Spleen (tissue), 11 donors: ENCODE measurements around the gene SH3RF1. TPM values are rescaled to one million over a fixed set of nuclear protein-coding genes. Genes with fewer than 3 reads are reported as not detected.

Experiments
- DNase-seq: peaks from one replicate; pipeline ENCODE4 v3.0.0-alpha.2; 2020
- H3K27ac ChIP-seq, 8 donors: fragments of 200-600 bp; sonication (generic) in 7 of 8; 1 replicate in 4 of 8; 2 replicates in 4 of 8; pipeline versions ENCODE4 v1.5.0 to v1.8.0; 2016 to 2021; ENCODE audit warnings: inconsistent platforms in 4 of 8, mild to moderate bottlenecking in 4 of 8, moderate library complexity in 1 of 8
- H3K27me3 ChIP-seq, 7 donors: fragments of 200-600 bp; sonication (generic) in 6 of 7; replicated peaks in 1 of 7; 1 replicate in 4 of 7; 2 replicates in 3 of 7; pipeline versions ENCODE4 v1.5.0 to v1.8.0; 2016 to 2021; ENCODE audit warnings: inconsistent platforms in 3 of 7, mild to moderate bottlenecking in 1 of 7
- H3K36me3 ChIP-seq, 6 donors: fragments of 200-600 bp; sonication (generic) in 5 of 6; 1 replicate in 4 of 6; 2 replicates in 2 of 6; pipeline versions ENCODE4 v1.5.0 to v1.8.0; 2016 to 2021; ENCODE audit warnings: inconsistent platforms in 2 of 6
- H3K4me1 ChIP-seq, 6 donors: fragments of 200-600 bp; sonication (generic) in 5 of 6; 1 replicate in 3 of 6; 2 replicates in 3 of 6; pipeline versions ENCODE4 v1.5.0 to v1.8.0; 2016 to 2021; ENCODE audit warnings: inconsistent platforms in 3 of 6
- H3K4me3 ChIP-seq, 8 donors: fragments of 200-600 bp; sonication (generic) in 7 of 8; 1 replicate in 4 of 8; 2 replicates in 4 of 8; pipeline versions ENCODE4 v1.5.0 to v1.8.0; 2016 to 2021; ENCODE audit warnings: inconsistent platforms in 4 of 8, mild to moderate bottlenecking in 4 of 8, moderate library complexity in 2 of 8
- H3K9me3 ChIP-seq, 8 donors: fragments of 200-600 bp; sonication (generic) in 7 of 8; 1 replicate in 4 of 8; 2 replicates in 4 of 8; pipeline versions ENCODE4 v1.5.0 to v1.8.0; 2016 to 2021; ENCODE audit warnings: inconsistent platforms in 4 of 8
- POLR2A ChIP-seq, 3 donors: fragments of 450-650 bp; IDR thresholded peaks; one replicate each; pipeline ENCODE4 v1.5.1; 2017; ENCODE audit warnings: antibody characterized with exemption in 3 of 3, mild to moderate bottlenecking in 1 of 3
- POLR2AphosphoS5 ChIP-seq, 3 donors: sonication (generic); formaldehyde crosslinking; IDR thresholded peaks; one replicate each; pipeline ENCODE4 v1.5.1; 2017; ENCODE audit warnings: antibody characterized with exemption in 3 of 3
- WGBS, 5 donors: extraction: QIAGEN DNeasy Blood & Tissue Kit in 3 of 5; methylation state at CpG; one replicate each; pipeline versions ENCODE4 v1.1.5 to v1.1.7; 2013 to 2018; 5-methylcytosine and 5-hydroxymethylcytosine counted together
- intact Hi-C: fragments of 100-400 bp; cut with DNase I; formaldehyde crosslinking; loops from one replicate; pipeline ENCODE4 v1.15.0; 2023; ENCODE audit warnings: low total_unique reads
- polyA plus RNA-seq, 3 donors: library from polyadenylated mRNA; stranded (reverse); fragments of 200-250 nt; gene quantifications; one replicate each; pipeline ENCODE4 v1.2.1, GENCODE V29; 2013
- total RNA-seq, 7 donors: library from RNA; depleted of rRNA in 3 of 7; stranded (reverse); fragments of >200 nt in 3 of 7; fragmentation: NEBNext Ultra II Directional in 4 of 7; extraction: Animal tissue kit (Norgen Biotek cat#: 25700) in 4 of 7; gene quantifications; one replicate each; pipeline versions ENCODE4 v1.1.0 to v1.2.1, GENCODE V29; 2016 to 2021
- TF ChIP-seq, protein P1 (sequence below), 11 experiments: fragments of 200-600 bp in 7 of 11; fragments of 450-650 bp in 4 of 11; sonication (generic) in 4 of 11; IDR thresholded peaks in 8 of 11; conservative IDR thresholded peaks in 3 of 11; 1 replicate in 7 of 11; 2 replicates in 4 of 11; pipeline versions ENCODE4 v1.4.0 to v1.8.0; 2016 to 2021; ENCODE audit warnings: antibody characterized with exemption in 11 of 11, inconsistent platforms in 4 of 11, mild to moderate bottlenecking in 1 of 11
- donor health status: healthy with polysubstance abuse.
- donor health status: DM: no; HTN: no; CAD: no; lungs with moderate emphysema.
- donor health status: DM: no; HTN: no; CAD: no.
- donor health status: Bipolar disorder and iron deficiency.
- donor health status: healthy.
- donor health status: DM: no; HTN: no; CAD: no.
- donor health status: DM: yes; HTN: yes; CAD: no.

The SH3RF1 gene
- total and polyA plus RNA-seq, 10 donors = 1.1 to 18.6 (median 10.0) TPM

DNA sequence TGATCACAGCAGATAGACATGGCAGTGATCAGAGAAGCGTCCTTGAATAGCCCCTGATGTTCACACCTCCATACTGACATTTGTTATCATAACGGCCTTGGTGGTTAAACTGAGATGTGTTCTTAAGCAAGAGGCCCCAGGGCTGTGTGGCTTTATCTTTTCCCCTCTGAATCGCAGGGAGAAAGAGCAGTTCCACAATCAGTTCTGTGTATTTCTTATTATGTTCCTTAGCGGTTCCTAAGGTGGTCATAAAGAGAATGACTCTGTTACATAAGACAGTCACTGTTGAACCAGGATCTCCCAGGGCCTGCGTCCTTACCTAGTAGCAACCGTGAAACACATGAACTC lies 207.9 kb downstream of the SH3RF1 start:
- TF ChIP-seq POLR2AphosphoS5 (IDR thresholded peaks at IDR 0.05) = no peak
- TF ChIP-seq, protein P1, sequence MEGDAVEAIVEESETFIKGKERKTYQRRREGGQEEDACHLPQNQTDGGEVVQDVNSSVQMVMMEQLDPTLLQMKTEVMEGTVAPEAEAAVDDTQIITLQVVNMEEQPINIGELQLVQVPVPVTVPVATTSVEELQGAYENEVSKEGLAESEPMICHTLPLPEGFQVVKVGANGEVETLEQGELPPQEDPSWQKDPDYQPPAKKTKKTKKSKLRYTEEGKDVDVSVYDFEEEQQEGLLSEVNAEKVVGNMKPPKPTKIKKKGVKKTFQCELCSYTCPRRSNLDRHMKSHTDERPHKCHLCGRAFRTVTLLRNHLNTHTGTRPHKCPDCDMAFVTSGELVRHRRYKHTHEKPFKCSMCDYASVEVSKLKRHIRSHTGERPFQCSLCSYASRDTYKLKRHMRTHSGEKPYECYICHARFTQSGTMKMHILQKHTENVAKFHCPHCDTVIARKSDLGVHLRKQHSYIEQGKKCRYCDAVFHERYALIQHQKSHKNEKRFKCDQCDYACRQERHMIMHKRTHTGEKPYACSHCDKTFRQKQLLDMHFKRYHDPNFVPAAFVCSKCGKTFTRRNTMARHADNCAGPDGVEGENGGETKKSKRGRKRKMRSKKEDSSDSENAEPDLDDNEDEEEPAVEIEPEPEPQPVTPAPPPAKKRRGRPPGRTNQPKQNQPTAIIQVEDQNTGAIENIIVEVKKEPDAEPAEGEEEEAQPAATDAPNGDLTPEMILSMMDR (IDR thresholded peaks at IDR 0.05 in 8 of 11, conservative IDR thresholded peaks at IDR 0.05 in 3 of 11) = no peak
- no peak for TF ChIP-seq POLR2A (IDR thresholded peaks at IDR 0.05)
- no peaks in the 10 kb centered on the region for H3K36me3 ChIP-seq
- H3K9me3 ChIP-seq = no peaks in the 10 kb centered on the region
- intact Hi-C loops = no loop called here
- DNase-seq = no peak
- H3K4me3 ChIP-seq = no peak overlapping the region
- no peaks in the 10 kb centered on the region for H3K27me3 ChIP-seq
- H3K27ac ChIP-seq = peak overlapping the region in 5 of 8 donors; percentile 27 to 36 (median 32)
- peaks cover 0 to 3% (median 0%) of the 10 kb centered on the region in 6 donors for H3K4me1 ChIP-seq
- 68 to 79% (median 73%) methylated on average over 6 of the region's 6 CpGs for WGBS, 5 donors

DNA sequence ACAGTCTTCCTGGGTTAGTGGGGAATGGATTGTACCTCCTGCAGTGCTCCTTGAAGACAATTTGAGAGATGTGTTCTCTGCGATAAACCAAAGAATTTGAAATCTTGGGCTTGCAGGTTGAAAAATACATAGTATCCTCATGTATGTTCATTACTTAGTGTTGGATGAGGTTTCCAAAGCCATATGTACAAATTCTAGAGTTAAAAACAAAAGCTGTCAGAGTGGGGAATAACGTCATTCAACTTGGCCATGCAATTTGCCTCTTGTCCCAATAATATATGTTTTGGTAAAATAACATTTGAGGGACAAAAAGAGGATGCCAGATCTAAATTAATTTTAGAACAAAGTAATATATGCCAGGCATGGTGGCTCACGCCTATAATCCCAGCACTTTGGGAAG lies 209.4 kb downstream of the SH3RF1 start:
- H3K4me1 ChIP-seq = peaks cover 0 to 3% (median 0%) of the 10 kb centered on the region in 6 donors
- DNase-seq = no peak

DNA sequence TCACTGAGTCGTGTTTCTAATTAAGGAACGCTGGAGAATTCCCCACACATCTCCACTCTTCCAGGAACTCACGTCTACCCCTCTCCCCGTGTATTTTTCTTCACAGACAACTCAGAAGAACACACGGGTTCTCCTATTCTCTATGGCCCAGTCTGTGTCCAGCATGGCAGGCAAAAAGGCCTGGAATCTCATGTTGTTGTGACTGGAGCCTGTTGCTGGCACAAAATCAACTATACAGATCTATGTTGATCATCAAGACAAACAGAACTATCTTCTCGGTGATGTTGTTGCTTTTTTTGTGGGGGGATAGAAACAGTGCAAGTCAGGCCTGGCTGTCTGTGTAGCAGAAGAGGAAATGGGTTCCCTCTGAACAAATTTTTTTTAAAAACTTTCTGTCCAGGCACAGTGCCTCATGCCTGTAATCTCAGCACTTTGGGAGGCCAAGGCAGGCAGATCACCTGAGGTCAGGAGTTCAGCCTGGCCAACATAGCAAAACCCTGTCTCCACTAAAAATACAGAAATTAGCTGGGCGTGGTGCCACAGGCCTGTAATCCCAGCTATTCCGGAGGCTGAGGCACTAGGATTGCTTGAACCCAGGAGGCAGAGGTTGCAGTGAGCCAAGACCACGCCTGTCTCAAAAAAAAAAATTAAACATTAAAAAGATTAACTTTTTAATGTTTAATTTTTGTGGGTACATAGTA lies 210.2 kb downstream of the SH3RF1 start:
- no peaks in the 10 kb centered on the region for H3K36me3 ChIP-seq
- no peaks in the 10 kb centered on the region for H3K9me3 ChIP-seq
- no peak overlapping the region for H3K27ac ChIP-seq
- intact Hi-C loops = no loop called here
- H3K27me3 ChIP-seq = no peaks in the 10 kb centered on the region
- peaks cover 0 to 3% (median 0%) of the 10 kb centered on the region in 6 donors for H3K4me1 ChIP-seq
- 74 to 85% (median 76%) methylated on average over 9 of the region's 9 CpGs for WGBS, 5 donors
- TF ChIP-seq POLR2AphosphoS5 (IDR thresholded peaks at IDR 0.05) (no peak), POLR2A (IDR thresholded peaks at IDR 0.05) (no peak)
- TF ChIP-seq, protein P1 (IDR thresholded peaks at IDR 0.05 in 8 of 11, conservative IDR thresholded peaks at IDR 0.05 in 3 of 11) = no peak
- no peak overlapping the region for H3K4me3 ChIP-seq
- DNase-seq = no peak

More for the DNA sequence above, 209.4 kb downstream of the SH3RF1 start:
- Histone ChIP-seq H3K27me3 (no peaks in the 10 kb centered on the region), H3K4me3 (no peak overlapping the region), H3K36me3 (no peaks in the 10 kb centered on the region), H3K27ac (no peak overlapping the region), H3K9me3 (no peaks in the 10 kb centered on the region)
- intact Hi-C loops = no loop called here
- TF ChIP-seq POLR2AphosphoS5 (IDR thresholded peaks at IDR 0.05) = no peak
- no peak for TF ChIP-seq POLR2A (IDR thresholded peaks at IDR 0.05)
- TF ChIP-seq, protein P1 (IDR thresholded peaks at IDR 0.05 in 8 of 11, conservative IDR thresholded peaks at IDR 0.05 in 3 of 11) = no peak
- 89 to 99% (median 90%) methylated on average over 3 of the region's 3 CpGs for WGBS, 5 donors

DNA sequence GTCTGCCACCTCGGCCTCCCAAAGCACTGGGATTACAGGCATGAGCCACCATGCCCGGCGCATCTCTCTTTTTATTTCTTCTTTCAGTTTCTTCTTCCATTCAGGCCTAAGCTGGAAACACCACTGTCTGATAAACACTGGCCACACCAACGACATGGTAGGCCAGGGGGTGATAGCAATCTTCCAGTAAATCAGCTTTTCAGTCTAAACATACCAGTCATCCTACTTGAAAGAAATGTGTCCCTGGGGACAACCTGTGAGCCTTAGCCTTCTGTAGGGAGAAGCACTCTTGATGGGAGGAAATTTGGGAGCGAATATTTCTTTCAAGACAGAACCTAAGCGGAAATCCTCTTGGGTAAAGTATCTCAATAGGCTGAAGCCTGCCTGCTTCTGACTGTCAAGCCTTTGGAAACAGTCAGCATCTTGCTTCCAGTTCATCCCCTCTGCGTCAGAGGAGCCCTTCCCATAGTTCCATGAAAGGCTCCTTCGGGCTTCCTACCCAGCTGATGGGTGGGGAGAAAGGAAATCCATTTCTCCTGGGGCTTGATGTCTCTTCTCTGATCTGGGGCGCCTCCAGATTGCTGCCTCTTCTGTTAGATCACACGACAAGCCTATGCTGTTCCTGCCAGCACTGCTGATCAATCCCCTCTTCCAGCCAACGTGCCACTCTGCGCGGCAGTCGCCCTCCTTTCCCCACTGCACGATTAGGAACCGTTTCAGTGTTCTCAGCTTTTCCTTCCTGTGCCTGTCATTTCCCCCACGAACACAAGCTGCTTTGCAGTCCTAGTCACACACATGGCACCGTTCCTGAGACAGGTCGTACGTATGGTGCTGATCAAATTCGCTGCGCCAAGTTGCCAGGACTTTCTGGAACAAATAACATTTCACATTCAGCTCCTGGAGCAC lies 211.2 kb downstream of the SH3RF1 start:
- Histone ChIP-seq H3K36me3 (no peaks in the 10 kb centered on the region), H3K4me1 (peaks cover 0 to 3% (median 0%) of the 10 kb centered on the region in 6 donors), H3K9me3 (no peaks in the 10 kb centered on the region), H3K4me3 (no peak overlapping the region), H3K27ac (peak overlapping the region in 1 of 8 donors; percentile 6), H3K27me3 (no peaks in the 10 kb centered on the region)
- no peak for DNase-seq
- intact Hi-C loops = no loop called here
- whole genome bisulfite sequencing, 5 donors = 57 to 68% (median 64%) methylated on average over 21 to 22 of the region's 22 CpGs
- TF ChIP-seq, protein P1 (IDR thresholded peaks at IDR 0.05 in 8 of 11, conservative IDR thresholded peaks at IDR 0.05 in 3 of 11) = no peak
- TF ChIP-seq POLR2AphosphoS5 (IDR thresholded peaks at IDR 0.05) = no peak
- TF ChIP-seq POLR2A (IDR thresholded peaks at IDR 0.05) = no peak
